Measurements from ENCODE around the gene BIRC3. TPM values are rescaled to one million over a fixed set of nuclear protein-coding genes. Genes with fewer than 3 reads are reported as not detected.

Gene BIRC3
- total and polyA plus RNA-seq, 2 experiments from 2014 or later, result 0.79 to 0.97 TPM

DNA sequence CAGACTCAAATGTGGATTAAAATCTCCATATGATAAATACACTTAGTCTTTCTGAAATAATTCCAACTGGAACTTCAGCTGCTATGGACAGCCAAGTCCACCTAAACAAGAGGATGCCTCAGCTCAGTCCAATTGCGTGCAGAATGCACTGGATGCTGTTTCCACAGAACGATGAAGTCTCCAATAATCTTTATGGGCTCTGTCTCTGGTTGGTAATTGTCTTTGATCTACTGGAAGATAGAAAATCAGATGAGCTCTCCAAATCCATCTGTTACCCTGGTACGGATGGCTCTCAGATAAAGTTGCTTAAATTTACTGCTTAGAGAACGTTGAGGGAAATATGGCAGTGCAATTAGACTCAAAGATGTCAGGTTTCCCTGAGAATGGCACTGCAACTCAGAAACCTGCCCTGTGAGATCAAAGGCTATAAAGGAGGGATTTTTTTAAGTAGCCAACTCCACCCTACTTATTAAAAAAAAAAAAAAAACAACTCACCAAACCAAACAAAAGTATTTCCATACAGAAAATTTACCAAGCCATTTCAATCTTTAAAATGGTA is 859 bp upstream of the BIRC3 start:
- Histone ChIP-seq H3K9me2 (ENCODE audit: insufficient read depth) (no peaks in the 10 kb centered on the region), H2AFZ (no peak overlapping the region), H3K4me1 (ENCODE audit: insufficient read depth) (peaks cover 8% of the 10 kb centered on the region; the same call in 1 of the 2 replicates), H4K20me1 (ENCODE audit: insufficient read depth) (no peaks in the 10 kb centered on the region), H3K9ac (peak overlapping the region; percentile 62; the same call in 1 of the 2 replicates), H3K9me3 (ENCODE audit: low read depth) (no peaks in the 10 kb centered on the region), H3F3A (ENCODE audit: insufficient read depth) (0 out of 2 replicates have a peak, but pooled peaks cover 8% of the 10 kb centered on the region), H3K27ac (no peak overlapping the region), H3K27me3 (replicated peaks; ENCODE audit: insufficient read depth) (no peaks in the 10 kb centered on the region), H3K36me3 (ENCODE audit: low read depth) (no peaks in the 10 kb centered on the region), H3K4me3 (peak overlapping the region; percentile 76), H3K4me2 (ENCODE audit: unreplicated experiment) (peak overlapping the region; percentile 84), H3K79me2 (ENCODE audit: insufficient read depth) (no peaks in the 10 kb centered on the region)
- no peak for TF ChIP-seq EZH2phosphoT487 (IDR thresholded peaks at IDR 0.05; ENCODE audit: insufficient read depth, low read depth)
- no peak for TF ChIP-seq EZH2 (IDR thresholded peaks at IDR 0.05; ENCODE audit: insufficient read depth, poor library complexity, severe bottlenecking)
- in situ Hi-C loops (cut with MboI), result no loop called here
- 86 to 91% methylated on average over 4 of the region's 4 CpGs for WGBS, 2 experiments (ENCODE audit: low coverage in 1 of 2, low lambda C conversion rate in 2 of 2, missing lambda C conversion rate in 2 of 2)
- DNase-seq, result no peak

DNA sequence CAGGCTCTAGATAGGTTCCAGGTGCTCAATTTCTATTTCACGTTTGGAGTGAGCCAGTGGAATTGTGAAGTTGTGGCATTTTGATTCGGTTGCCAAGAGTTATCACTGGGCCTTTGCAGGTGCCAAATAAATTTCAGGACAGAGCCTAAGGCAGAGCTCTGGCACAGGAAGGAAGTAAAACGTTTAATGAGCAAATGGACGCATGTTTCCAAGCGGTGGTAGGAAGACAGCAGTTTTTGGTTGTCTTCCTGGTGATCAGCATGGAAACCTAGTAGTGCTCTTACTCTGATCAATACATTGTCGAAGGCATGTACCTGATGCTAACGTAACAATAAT is 452 bp downstream of the BIRC3 start:
- no peak overlapping the region for H3K27ac ChIP-seq
- H3K27me3 ChIP-seq (replicated peaks; ENCODE audit: insufficient read depth), result no peaks in the 10 kb centered on the region
- peak overlapping the region; percentile 84 for H3K4me2 ChIP-seq (ENCODE audit: unreplicated experiment)
- H3K9me2 ChIP-seq (ENCODE audit: insufficient read depth), result peaks cover 5% of the 10 kb centered on the region; the same call in 1 of the 2 replicates
- in situ Hi-C loops (cut with MboI), result no loop called here
- TF ChIP-seq EZH2 (IDR thresholded peaks at IDR 0.05; ENCODE audit: insufficient read depth, poor library complexity, severe bottlenecking) (no peak), EZH2phosphoT487 (IDR thresholded peaks at IDR 0.05; ENCODE audit: insufficient read depth, low read depth) (no peak)
- H3K36me3 ChIP-seq (ENCODE audit: low read depth), result no peaks in the 10 kb centered on the region
- DNase-seq, result no peak
- WGBS, 2 experiments (ENCODE audit: low coverage in 1 of 2, low lambda C conversion rate in 2 of 2, missing lambda C conversion rate in 2 of 2), result 49 to 51% methylated on average over 7 of the region's 7 CpGs
- peaks cover 14% of the 10 kb centered on the region for H3K4me1 ChIP-seq (ENCODE audit: insufficient read depth)
- peak overlapping the region; percentile 62; the same call in 1 of the 2 replicates for H3K9ac ChIP-seq
- H3K9me3 ChIP-seq (ENCODE audit: low read depth), result no peaks in the 10 kb centered on the region
- peak overlapping the region; percentile 76 for H3K4me3 ChIP-seq
- H3F3A ChIP-seq (ENCODE audit: insufficient read depth), result peaks cover 13% of the 10 kb centered on the region; the same call in 1 of the 2 replicates
- H3K79me2 ChIP-seq (ENCODE audit: insufficient read depth), result no peaks in the 10 kb centered on the region
- peak overlapping the region; percentile 76 for H2AFZ ChIP-seq
- no peaks in the 10 kb centered on the region for H4K20me1 ChIP-seq (ENCODE audit: insufficient read depth)

DNA sequence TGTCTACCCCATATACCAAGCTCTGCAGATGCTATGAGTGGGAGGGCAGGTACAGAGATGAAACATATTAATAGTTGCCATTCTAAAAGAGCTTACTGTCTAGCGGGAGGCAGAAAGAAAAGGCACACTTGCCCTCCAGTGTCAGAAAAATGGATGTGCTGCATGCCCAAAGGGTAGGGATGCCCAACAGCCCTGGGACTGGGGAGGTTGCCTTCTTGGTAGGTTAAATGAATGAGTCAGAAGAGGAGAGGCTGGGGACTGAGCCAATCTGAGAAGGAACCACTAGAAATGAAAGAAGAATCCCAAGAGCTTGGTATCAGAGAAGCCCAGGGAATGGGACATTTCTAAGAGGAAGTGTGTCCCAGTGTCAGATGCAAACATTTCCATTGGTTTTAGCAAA is 1.2 kb downstream of the BIRC3 start:
- H3K9me2 ChIP-seq (ENCODE audit: insufficient read depth), result peaks cover 5% of the 10 kb centered on the region; the same call in 1 of the 2 replicates
- H4K20me1 ChIP-seq (ENCODE audit: insufficient read depth), result no peaks in the 10 kb centered on the region
- TF ChIP-seq EZH2phosphoT487 (IDR thresholded peaks at IDR 0.05; ENCODE audit: insufficient read depth, low read depth), result no peak
- TF ChIP-seq EZH2 (IDR thresholded peaks at IDR 0.05; ENCODE audit: insufficient read depth, poor library complexity, severe bottlenecking), result no peak
- H3K27ac ChIP-seq, result no peak overlapping the region
- H3K27me3 ChIP-seq (replicated peaks; ENCODE audit: insufficient read depth), result no peaks in the 10 kb centered on the region
- no peak overlapping the region for H3K9ac ChIP-seq
- H3K36me3 ChIP-seq (ENCODE audit: low read depth), result no peaks in the 10 kb centered on the region
- no peak overlapping the region for H3K4me3 ChIP-seq
- no peaks in the 10 kb centered on the region for H3K79me2 ChIP-seq (ENCODE audit: insufficient read depth)
- peaks cover 22% of the 10 kb centered on the region for H3K4me1 ChIP-seq (ENCODE audit: insufficient read depth)
- H3F3A ChIP-seq (ENCODE audit: insufficient read depth), result peaks cover 13% of the 10 kb centered on the region
- no peaks in the 10 kb centered on the region for H3K9me3 ChIP-seq (ENCODE audit: low read depth)
- peak; percentile 39 for DNase-seq
- no peak overlapping the region for H3K4me2 ChIP-seq (ENCODE audit: unreplicated experiment)
- in situ Hi-C loops (cut with MboI), result no loop called here
- WGBS, 2 experiments (ENCODE audit: low coverage in 1 of 2, low lambda C conversion rate in 2 of 2, missing lambda C conversion rate in 2 of 2), result 50 to 78% methylated on average over 1 of the region's 1 CpG
- H2AFZ ChIP-seq, result no peak overlapping the region

DNA sequence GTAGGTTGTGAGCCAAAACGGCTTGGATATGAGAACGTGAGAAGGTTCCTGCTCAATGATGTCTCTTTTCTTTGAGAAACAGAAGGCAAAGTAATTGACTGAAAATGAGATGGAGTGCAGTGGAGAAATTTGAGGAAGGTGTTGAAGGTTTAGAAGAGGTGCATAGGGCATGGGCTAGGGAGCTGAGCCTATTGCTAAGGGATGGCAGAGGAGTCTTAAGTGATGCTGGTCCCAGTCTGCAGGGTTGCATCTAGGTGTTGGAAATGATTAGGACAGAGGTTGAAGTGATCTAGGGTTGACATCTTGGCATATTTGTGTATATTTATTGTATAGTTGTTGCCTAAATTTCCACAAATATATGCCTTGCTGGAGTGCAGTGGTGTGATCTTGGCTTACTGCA is 2.3 kb downstream of the BIRC3 start:
- Histone ChIP-seq H3K4me3 (no peak overlapping the region), H3K9ac (no peak overlapping the region), H3K79me2 (ENCODE audit: insufficient read depth) (no peaks in the 10 kb centered on the region), H3K36me3 (ENCODE audit: low read depth) (no peaks in the 10 kb centered on the region), H3K9me2 (ENCODE audit: insufficient read depth) (peaks cover 5% of the 10 kb centered on the region; the same call in 1 of the 2 replicates), H3K27me3 (replicated peaks; ENCODE audit: insufficient read depth) (no peaks in the 10 kb centered on the region), H3K4me1 (ENCODE audit: insufficient read depth) (peaks cover 30% of the 10 kb centered on the region), H3K27ac (no peak overlapping the region), H3F3A (ENCODE audit: insufficient read depth) (peaks cover 23% of the 10 kb centered on the region), H3K4me2 (ENCODE audit: unreplicated experiment) (no peak overlapping the region), H4K20me1 (ENCODE audit: insufficient read depth) (no peaks in the 10 kb centered on the region), H3K9me3 (ENCODE audit: low read depth) (no peaks in the 10 kb centered on the region), H2AFZ (no peak overlapping the region)
- WGBS, 2 experiments (ENCODE audit: low coverage in 1 of 2, low lambda C conversion rate in 2 of 2, missing lambda C conversion rate in 2 of 2), result 98% methylated on average over 2 of the region's 2 CpGs
- in situ Hi-C loops (cut with MboI), result no loop called here
- TF ChIP-seq EZH2phosphoT487 (IDR thresholded peaks at IDR 0.05; ENCODE audit: insufficient read depth, low read depth) (no peak), EZH2 (IDR thresholded peaks at IDR 0.05; ENCODE audit: insufficient read depth, poor library complexity, severe bottlenecking) (no peak)
- no peak for DNase-seq
